GM06990 (cell line): ENCODE results near the gene DEFB128.

ENCODE experiments used
- DNase-seq: peaks from one replicate; pipeline ENCODE4 v3.0.0-alpha.2; 2011; ENCODE audit not compliant: insufficient read length; ENCODE audit errors: extremely low read depth
- H3K27me3 ChIP-seq: replicated peaks from 2 replicates; pipeline ENCODE4 v1.6.0; 2011; ENCODE audit warnings: low read length; ENCODE audit not compliant: control insufficient read depth, insufficient read depth
- H3K36me3 ChIP-seq: 2 replicates; pipeline ENCODE4 v1.5.1; 2011; ENCODE audit warnings: low read length; ENCODE audit not compliant: control insufficient read depth, insufficient read depth
- H3K4me3 ChIP-seq: replicated peaks from 2 replicates; pipeline ENCODE4 v1.5.1; 2011; ENCODE audit warnings: low read depth, mild to moderate bottlenecking, control low read depth, low read length
- CTCF ChIP-seq: IDR thresholded peaks from 2 replicates; pipeline ENCODE4 v1.5.1; 2011; ENCODE audit warnings: low read length, control low read depth, mild to moderate bottlenecking, inconsistent platforms; ENCODE audit not compliant: insufficient read depth, poor library complexity, severe bottlenecking

The DEFB128 gene

GRCh38 chr20:187733-188132 lies 1.8 kb downstream of the DEFB128 start:
- no peak for TF ChIP-seq CTCF

GRCh38 chr20:184288-184687 lies 5.2 kb downstream of the DEFB128 start:
- DNase-seq = no peak
- Histone ChIP-seq H3K27me3 (no peaks in the 10 kb centered on the region; the same call in 1 of the 2 replicates), H3K4me3 (no peak overlapping the region), H3K36me3 (no peaks in the 10 kb centered on the region)
- no peak for TF ChIP-seq CTCF

More at GRCh38 chr20:187733-188132, 1.8 kb downstream of the DEFB128 start:
- Histone ChIP-seq H3K27me3 (peaks cover 3% of the 10 kb centered on the region; the same call in 1 of the 2 replicates), H3K36me3 (no peaks in the 10 kb centered on the region), H3K4me3 (no peak overlapping the region)
- DNase-seq = no peak

GRCh38 chr20:168876-169275 lies 20.6 kb downstream of the DEFB128 start:
- DNase-seq = no peak
- no peaks in the 10 kb centered on the region; the same call in 1 of the 2 replicates for H3K27me3 ChIP-seq
- no peaks in the 10 kb centered on the region for H3K36me3 ChIP-seq
- no peak for TF ChIP-seq CTCF
- H3K4me3 ChIP-seq = no peak overlapping the region

GRCh38 chr20:164618-165017 lies 24.9 kb downstream of the DEFB128 start:
- no peak for TF ChIP-seq CTCF
- Histone ChIP-seq H3K4me3 (no peak overlapping the region), H3K36me3 (no peaks in the 10 kb centered on the region), H3K27me3 (no peaks in the 10 kb centered on the region; the same call in 1 of the 2 replicates)
- no peak for DNase-seq

GRCh38 chr20:157154-157553 lies 32.4 kb downstream of the DEFB128 start, which contains the start of gene DEFB127:
TSS of gene DEFB127 (plus strand) at chr20:157454. CDS start at chr20:157545, 91 bp downstream.
- DNase-seq = no peak
- Histone ChIP-seq H3K36me3 (no peaks in the 10 kb centered on the region), H3K27me3 (no peaks in the 10 kb centered on the region), H3K4me3 (no peak within 1 kb of the TSS)
- no peak for TF ChIP-seq CTCF

GRCh38 chr20:152131-152530 lies 37.4 kb downstream of the DEFB128 start:
- no peak for DNase-seq
- Histone ChIP-seq H3K4me3 (no peak overlapping the region), H3K36me3 (no peaks in the 10 kb centered on the region), H3K27me3 (no peaks in the 10 kb centered on the region)
- no peak for TF ChIP-seq CTCF
